Measurements from ENCODE around the gene DEXI. TPM values are rescaled to one million over a fixed set of nuclear protein-coding genes. Genes with fewer than 3 reads are reported as not detected.

Gene DEXI
- total RNA-seq, 4 donors from 2014 or later: 38.3 to 73.8 (median 56.1) TPM

- TF ChIP-seq CTCF (IDR thresholded peaks at IDR 0.05; ENCODE audit: low read depth): no peak
These were observed 49.4 kb downstream of the DEXI start for GRCh38 chr16:10892782-10893318.

GRCh38 chr16:10889855-10890254, 52.4 kb downstream of the DEXI start:
- TF ChIP-seq CTCF (IDR thresholded peaks at IDR 0.05; ENCODE audit: low read depth): no peak

GRCh38 chr16:10888320-10888937, 53.8 kb downstream of the DEXI start:
- TF ChIP-seq CTCF (IDR thresholded peaks at IDR 0.05; ENCODE audit: low read depth): no peak

- TF ChIP-seq CTCF (IDR thresholded peaks at IDR 0.05; ENCODE audit: low read depth): no peak
These were observed 57.0 kb downstream of the DEXI start for GRCh38 chr16:10885246-10885645.

- TF ChIP-seq CTCF (IDR thresholded peaks at IDR 0.05; ENCODE audit: low read depth): no peak
These were observed 59.3 kb downstream of the DEXI start for GRCh38 chr16:10883004-10883403.

GRCh38 chr16:10881479-10882030, 60.7 kb downstream of the DEXI start:
- no peak for TF ChIP-seq CTCF (IDR thresholded peaks at IDR 0.05; ENCODE audit: low read depth)

GRCh38 chr16:10880594-10881452, 61.4 kb downstream of the DEXI start:
- no peak for TF ChIP-seq CTCF (IDR thresholded peaks at IDR 0.05; ENCODE audit: low read depth)
